SK-MEL-5 (cell line): ENCODE data around the gene CDH4. TPM values are rescaled to one million over a fixed set of nuclear protein-coding genes. Genes with fewer than 3 reads are reported as not detected.

Source experiments
- DNase-seq: peaks from one replicate; pipeline ENCODE4 v3.0.0-alpha.2; 2016; ENCODE audit warnings: low read depth, low spot score
- in situ Hi-C: cut with HindIII; loops from 2 replicates; pipeline ENCODE4 v1.10.0; 2016; ENCODE audit warnings: low sequenced_read_pairs, high pct_unique_total_duplicates, low pct_unique_long_range_greater_than_20kb
- total RNA-seq: library from RNA; depleted of rRNA; stranded (reverse); fragments of >200 nt; shearing (Covaris generic); gene quantifications from 2 replicates; pipeline ENCODE4 v1.2.3, GENCODE V29; 2014

CDH4 gene
- total RNA-seq, 1 experiment from 2014 or later, result not detected

GRCh38 chr20:61662226-61662967 is 410.3 kb downstream of the CDH4 start:
- DNase-seq, result peak; percentile 22
- in situ Hi-C loops, result no loop called here

GRCh38 chr20:61662968-61663331 is 410.9 kb downstream of the CDH4 start:
- in situ Hi-C loops, result no loop called here
- DNase-seq, result no peak

GRCh38 chr20:61663521-61664425 is 411.7 kb downstream of the CDH4 start:
- DNase-seq, result no peak
- in situ Hi-C loops, result no loop called here

GRCh38 chr20:61664556-61665320 is 412.7 kb downstream of the CDH4 start:
- in situ Hi-C loops, result no loop called here
- no peak for DNase-seq

GRCh38 chr20:61665528-61666470 is 413.7 kb downstream of the CDH4 start:
- in situ Hi-C loops, result no loop called here
- no peak for DNase-seq

GRCh38 chr20:61666471-61666832 is 414.4 kb downstream of the CDH4 start:
- no peak for DNase-seq
- in situ Hi-C loops, result no loop called here

- in situ Hi-C loops, result no loop called here
- no peak for DNase-seq
Observed at GRCh38 chr20:61667056-61667792, 415.2 kb downstream of the CDH4 start.

- no peak for DNase-seq
- in situ Hi-C loops, result no loop called here
Observed at GRCh38 chr20:61668065-61668650, 416.1 kb downstream of the CDH4 start.

GRCh38 chr20:61668771-61669503 is 416.9 kb downstream of the CDH4 start:
- DNase-seq, result no peak
- in situ Hi-C loops, result no loop called here

GRCh38 chr20:61670274-61670673 is 418.2 kb downstream of the CDH4 start:
- in situ Hi-C loops, result no loop called here
- DNase-seq, result no peak

GRCh38 chr20:61671559-61671958 is 419.5 kb downstream of the CDH4 start:
- in situ Hi-C loops, result no loop called here
- DNase-seq, result no peak

GRCh38 chr20:61673152-61673847 is 421.2 kb downstream of the CDH4 start:
- DNase-seq, result no peak
- in situ Hi-C loops, result no loop called here

GRCh38 chr20:61674121-61674520 is 422.1 kb downstream of the CDH4 start:
- DNase-seq, result no peak
- in situ Hi-C loops, result no loop called here

GRCh38 chr20:61674688-61675087 is 422.6 kb downstream of the CDH4 start:
- DNase-seq, result no peak
- in situ Hi-C loops, result no loop called here

GRCh38 chr20:61677928-61678327 is 425.9 kb downstream of the CDH4 start:
- in situ Hi-C loops, result no loop called here
- no peak for DNase-seq
